NT2/D1 (cell line): ENCODE results near the gene CPN2.

Experiments
- SUZ12 ChIP-seq: IDR thresholded peaks from 2 replicates; pipeline ENCODE4 v1.6.1; 2011; ENCODE audit not compliant: insufficient read length, insufficient read depth; ENCODE audit errors: extremely low read depth
- YY1 ChIP-seq: IDR thresholded peaks from 2 replicates; pipeline ENCODE4 v1.6.1; 2011; ENCODE audit not compliant: insufficient read length, insufficient read depth
- ZNF274 ChIP-seq: IDR thresholded peaks from 2 replicates; pipeline ENCODE4 v1.6.1; 2011; ENCODE audit warnings: mild to moderate bottlenecking, low read depth, low read length

- no peak for TF ChIP-seq YY1
- TF ChIP-seq SUZ12: no peak
- no peak for TF ChIP-seq ZNF274
Observed at GRCh38 chr3:194383276-194383940, 32.3 kb upstream of the CPN2 start.
